H1 (cell line): ENCODE measurements around the gene DMC1.

Experiments
- EZH2 ChIP-seq: fragments of 200-600 bp; sonication (generic); IDR thresholded peaks from 2 replicates; pipeline ENCODE4 v1.7.1; 2012; ENCODE audit warnings: low read depth, mild to moderate bottlenecking, moderate library complexity, low read length, inconsistent platforms; ENCODE audit not compliant: severe bottlenecking
- KDM1A ChIP-seq: fragments of 200-600, 300-600 bp; sonication (generic); IDR thresholded peaks from 2 replicates; pipeline ENCODE4 v1.7.1; 2016; ENCODE audit warnings: mild to moderate bottlenecking, low read length, borderline replicate concordance
- SRF ChIP-seq: IDR thresholded peaks from 2 replicates; pipeline ENCODE4 v1.6.1; 2011; ENCODE audit warnings: mild to moderate bottlenecking, low read depth, low read length, moderate library complexity
- TAF1 ChIP-seq: IDR thresholded peaks from 2 replicates; pipeline ENCODE4 v1.6.1; 2011; ENCODE audit warnings: mild to moderate bottlenecking, low read depth, low read length
- TF ChIP-seq, protein P1 (sequence below), 3 experiments: IDR thresholded peaks; 1 replicate in 2 of 3; 2 replicates in 1 of 3; pipeline versions ENCODE4 v1.5.1 to v1.6.1; 2011; ENCODE audit warnings: low read length in 3 of 3, mild to moderate bottlenecking in 3 of 3, inconsistent platforms in 2 of 3, low read depth in 1 of 3, moderate library complexity in 1 of 3; ENCODE audit not compliant: insufficient read depth in 1 of 3; ENCODE audit errors: control extremely low read depth in 1 of 3

- TF ChIP-seq, protein P1, sequence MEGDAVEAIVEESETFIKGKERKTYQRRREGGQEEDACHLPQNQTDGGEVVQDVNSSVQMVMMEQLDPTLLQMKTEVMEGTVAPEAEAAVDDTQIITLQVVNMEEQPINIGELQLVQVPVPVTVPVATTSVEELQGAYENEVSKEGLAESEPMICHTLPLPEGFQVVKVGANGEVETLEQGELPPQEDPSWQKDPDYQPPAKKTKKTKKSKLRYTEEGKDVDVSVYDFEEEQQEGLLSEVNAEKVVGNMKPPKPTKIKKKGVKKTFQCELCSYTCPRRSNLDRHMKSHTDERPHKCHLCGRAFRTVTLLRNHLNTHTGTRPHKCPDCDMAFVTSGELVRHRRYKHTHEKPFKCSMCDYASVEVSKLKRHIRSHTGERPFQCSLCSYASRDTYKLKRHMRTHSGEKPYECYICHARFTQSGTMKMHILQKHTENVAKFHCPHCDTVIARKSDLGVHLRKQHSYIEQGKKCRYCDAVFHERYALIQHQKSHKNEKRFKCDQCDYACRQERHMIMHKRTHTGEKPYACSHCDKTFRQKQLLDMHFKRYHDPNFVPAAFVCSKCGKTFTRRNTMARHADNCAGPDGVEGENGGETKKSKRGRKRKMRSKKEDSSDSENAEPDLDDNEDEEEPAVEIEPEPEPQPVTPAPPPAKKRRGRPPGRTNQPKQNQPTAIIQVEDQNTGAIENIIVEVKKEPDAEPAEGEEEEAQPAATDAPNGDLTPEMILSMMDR (IDR thresholded peaks at IDR 0.05; ENCODE audit: control extremely low read depth in 1 of 3, insufficient read depth in 1 of 3, low read depth in 1 of 3, low read length in 3 of 3) = no peak
- no peak for TF ChIP-seq EZH2
- no peak for TF ChIP-seq SRF
- TF ChIP-seq KDM1A = no peak
- no peak for TF ChIP-seq TAF1
Measured at GRCh38 chr22:38602166-38602565, 32.2 kb upstream of the DMC1 start.
